HEK293 (cell line): ENCODE data around the gene NR1H3.

ENCODE experiments used
- CTCF ChIA-PET: fragments of 350-600 bp; formaldehyde crosslinking; extraction: SDS; loops from one replicate; lab custom pipeline; 2021; ENCODE audit warnings: antibody characterized with exemption; lab: Yijun Ruan, JAX
- POLR2A ChIA-PET: fragments of 300-600 bp; formaldehyde crosslinking; extraction: SDS; loops from one replicate; lab custom pipeline; 2020; ENCODE audit warnings: antibody characterized with exemption, inconsistent platforms; lab: Yijun Ruan, JAX
- H3K27ac ChIP-seq: fragments of 200-500 bp; sonication (Bioruptor generic); 2 replicates; pipeline ENCODE4 v1.5.1; 2014; ENCODE audit warnings: low read depth, low read length, control low read depth, inconsistent platforms; ENCODE audit errors: extremely low read depth
- H3K36me3 ChIP-seq, 2 experiments: fragments of 200-500 bp in 1 of 2; sonication (Bioruptor generic) in 1 of 2; 1 replicate in 1 of 2; 2 replicates in 1 of 2; pipeline ENCODE4 v1.5.1; 2014 to 2017; ENCODE audit warnings: inconsistent platforms in 2 of 2, low read length in 2 of 2; ENCODE audit not compliant: control insufficient read depth in 2 of 2, insufficient read depth in 1 of 2
- H3K4me1 ChIP-seq: fragments of 200-500 bp; sonication (Bioruptor generic); 2 replicates; pipeline ENCODE4 v1.5.1; 2014; ENCODE audit warnings: mild to moderate bottlenecking, low read length, inconsistent platforms; ENCODE audit not compliant: control insufficient read depth, insufficient read depth
- H3K4me3 ChIP-seq: 2 replicates; pipeline ENCODE4 v1.5.1; 2011; ENCODE audit warnings: low read depth, mild to moderate bottlenecking, control low read depth, low read length, moderate library complexity
- H3K9me3 ChIP-seq: fragments of 200-500 bp; sonication (Bioruptor generic); 2 replicates; pipeline ENCODE4 v1.5.1; 2014; ENCODE audit warnings: low read depth, low read length, inconsistent platforms; ENCODE audit not compliant: control insufficient read depth, insufficient read depth
- IKZF3 ChIP-seq: fragments of 450-650 bp; IDR thresholded peaks from 2 replicates; pipeline ENCODE4 v1.5.0; 2018; ENCODE audit warnings: missing biosample characterization, mild to moderate bottlenecking, missing genetic modification characterization, moderate library complexity
- KLF1 ChIP-seq: fragments of 450-650 bp; formaldehyde crosslinking; IDR thresholded peaks from 2 replicates; pipeline ENCODE4 v1.5.1; 2016; ENCODE audit warnings: missing biosample characterization, missing genetic modification characterization
- SP2 ChIP-seq: fragments of 450-650 bp; formaldehyde crosslinking; IDR thresholded peaks from 2 replicates; pipeline ENCODE4 v1.5.1; 2016; ENCODE audit warnings: missing biosample characterization, missing genetic modification characterization
- TSHZ1 ChIP-seq: fragments of 450-650 bp; formaldehyde crosslinking; IDR thresholded peaks from 2 replicates; pipeline ENCODE4 v1.5.1; 2016; ENCODE audit warnings: missing biosample characterization, missing genetic modification characterization, borderline replicate concordance
- ZFHX2 ChIP-seq: fragments of 450-650 bp; formaldehyde crosslinking; conservative IDR thresholded peaks from 2 replicates; pipeline ENCODE4 v1.5.1; 2016; ENCODE audit warnings: missing biosample characterization, missing genetic modification characterization
- ZFP3 ChIP-seq: fragments of 450-650 bp; formaldehyde crosslinking; IDR thresholded peaks from 2 replicates; pipeline ENCODE4 v1.5.1; 2016; ENCODE audit warnings: low read depth, missing biosample characterization, missing genetic modification characterization
- ZFP69B ChIP-seq: fragments of 450-650 bp; formaldehyde crosslinking; IDR thresholded peaks from 2 replicates; pipeline ENCODE4 v1.5.1; 2016; ENCODE audit warnings: missing biosample characterization, missing genetic modification characterization
- ZNF121 ChIP-seq: fragments of 450-650 bp; formaldehyde crosslinking; IDR thresholded peaks from 2 replicates; pipeline ENCODE4 v1.5.1; 2016; ENCODE audit warnings: missing biosample characterization, missing genetic modification characterization
- ZNF248 ChIP-seq: fragments of 450-650 bp; formaldehyde crosslinking; IDR thresholded peaks from 2 replicates; pipeline ENCODE4 v1.5.1; 2017; ENCODE audit warnings: missing biosample characterization, missing genetic modification characterization
- ZNF48 ChIP-seq: fragments of 450-650 bp; formaldehyde crosslinking; IDR thresholded peaks from 2 replicates; pipeline ENCODE4 v1.5.1; 2016; ENCODE audit warnings: missing biosample characterization, missing genetic modification characterization
- ZNF548 ChIP-seq: fragments of 450-650 bp; formaldehyde crosslinking; IDR thresholded peaks from 2 replicates; pipeline ENCODE4 v1.5.1; 2016; ENCODE audit warnings: missing biosample characterization, missing genetic modification characterization
- ZNF660 ChIP-seq: fragments of 450-650 bp; IDR thresholded peaks from 2 replicates; pipeline ENCODE4 v1.5.1; 2018; ENCODE audit warnings: missing biosample characterization, mild to moderate bottlenecking, missing genetic modification characterization
- ZNF670 ChIP-seq: fragments of 450-650 bp; formaldehyde crosslinking; IDR thresholded peaks from 2 replicates; pipeline ENCODE4 v1.5.1; 2016; ENCODE audit warnings: missing biosample characterization, missing genetic modification characterization, low read depth
- ZNF747 ChIP-seq: fragments of 450-650 bp; formaldehyde crosslinking; IDR thresholded peaks from 2 replicates; pipeline ENCODE4 v1.5.1; 2016; ENCODE audit warnings: missing biosample characterization, missing genetic modification characterization
- ZNF792 ChIP-seq: fragments of 450-650 bp; formaldehyde crosslinking; IDR thresholded peaks from 2 replicates; pipeline ENCODE4 v1.5.1; 2016; ENCODE audit warnings: missing biosample characterization, missing genetic modification characterization
- ZXDB ChIP-seq: fragments of 450-650 bp; formaldehyde crosslinking; IDR thresholded peaks from 2 replicates; pipeline ENCODE4 v1.5.1; 2016; ENCODE audit warnings: missing biosample characterization, missing genetic modification characterization
- TF ChIP-seq, protein P1 (sequence below): fragments of 450-650 bp; formaldehyde crosslinking; IDR thresholded peaks from 2 replicates; pipeline ENCODE4 v1.5.1; 2016; ENCODE audit warnings: missing biosample characterization, missing genetic modification characterization

Gene NR1H3

GRCh38 chr11:47242596-47243192 is 15.1 kb upstream of the NR1H3 start:
- POLR2A ChIA-PET: interaction anchor here (0.5 to 3.0 kb wide), 8 partner anchors 9 to 120 kb away, joined by 3 to 12 read pairs (median 4); no protein-coding TSS in a partner anchor

GRCh38 chr11:47243454-47243853 is 14.3 kb upstream of the NR1H3 start:
- no peaks in the 10 kb centered on the region for H3K4me1 ChIP-seq
- H3K9me3 ChIP-seq: no peaks in the 10 kb centered on the region
- H3K4me3 ChIP-seq: no peak overlapping the region
- no peak for TF ChIP-seq ZFP69B (tag by site-specific recombination)
- TF ChIP-seq ZFP3 (tag by site-specific recombination): no peak
- no peak for TF ChIP-seq ZNF660 (tag by site-specific recombination)
- no peak for TF ChIP-seq ZNF548 (tag by site-specific recombination)
- no peak for TF ChIP-seq KLF1 (tag by site-specific recombination)
- TF ChIP-seq ZFHX2 (tag by site-specific recombination): no peak
- TF ChIP-seq SP2 (tag by site-specific recombination): no peak
- TF ChIP-seq ZNF670 (tag by site-specific recombination): no peak
- TF ChIP-seq ZNF121 (tag by site-specific recombination): no peak
- TF ChIP-seq ZNF248 (tag by site-specific recombination): no peak
- TF ChIP-seq ZNF48 (tag by site-specific recombination): no peak
- no peak for TF ChIP-seq TSHZ1
- TF ChIP-seq IKZF3 (tag by site-specific recombination): no peak
- TF ChIP-seq ZNF747: no peak
- TF ChIP-seq ZNF792 (tag by site-specific recombination): no peak
- no peak overlapping the region for H3K27ac ChIP-seq
- ChIA-PET POLR2A (interaction anchor here (0.8 to 3.0 kb wide), 4 partner anchors 16 to 64 kb away, joined by 3 to 12 read pairs (median 4); partner anchors contain the start of gene DDB2), CTCF (interaction anchor here (1.0 to 2.1 kb wide), 2 partner anchors 15 to 16 kb away, joined by 3 to 6 read pairs; partner anchors contain the start of gene NR1H3)
- H3K36me3 ChIP-seq: peaks cover 9 to 81% of the 10 kb centered on the region in 2 experiments

More at GRCh38 chr11:47242596-47243192, 15.1 kb upstream of the NR1H3 start:
- CTCF ChIA-PET: interaction anchor here (1.2 to 2.1 kb wide), 4 partner anchors 16 to 112 kb away, joined by 3 to 11 read pairs (median 5); partner anchors contain the start of gene NR1H3
- Histone ChIP-seq H3K4me1 (no peaks in the 10 kb centered on the region), H3K27ac (no peak overlapping the region), H3K9me3 (no peaks in the 10 kb centered on the region), H3K36me3 (peaks cover 9 to 88% of the 10 kb centered on the region in 2 experiments), H3K4me3 (no peak overlapping the region)
- TF ChIP-seq ZNF660 (tag by site-specific recombination) (no peak), ZXDB (tag by site-specific recombination) (no peak), ZFP69B (tag by site-specific recombination) (no peak)
- TF ChIP-seq, protein P1, sequence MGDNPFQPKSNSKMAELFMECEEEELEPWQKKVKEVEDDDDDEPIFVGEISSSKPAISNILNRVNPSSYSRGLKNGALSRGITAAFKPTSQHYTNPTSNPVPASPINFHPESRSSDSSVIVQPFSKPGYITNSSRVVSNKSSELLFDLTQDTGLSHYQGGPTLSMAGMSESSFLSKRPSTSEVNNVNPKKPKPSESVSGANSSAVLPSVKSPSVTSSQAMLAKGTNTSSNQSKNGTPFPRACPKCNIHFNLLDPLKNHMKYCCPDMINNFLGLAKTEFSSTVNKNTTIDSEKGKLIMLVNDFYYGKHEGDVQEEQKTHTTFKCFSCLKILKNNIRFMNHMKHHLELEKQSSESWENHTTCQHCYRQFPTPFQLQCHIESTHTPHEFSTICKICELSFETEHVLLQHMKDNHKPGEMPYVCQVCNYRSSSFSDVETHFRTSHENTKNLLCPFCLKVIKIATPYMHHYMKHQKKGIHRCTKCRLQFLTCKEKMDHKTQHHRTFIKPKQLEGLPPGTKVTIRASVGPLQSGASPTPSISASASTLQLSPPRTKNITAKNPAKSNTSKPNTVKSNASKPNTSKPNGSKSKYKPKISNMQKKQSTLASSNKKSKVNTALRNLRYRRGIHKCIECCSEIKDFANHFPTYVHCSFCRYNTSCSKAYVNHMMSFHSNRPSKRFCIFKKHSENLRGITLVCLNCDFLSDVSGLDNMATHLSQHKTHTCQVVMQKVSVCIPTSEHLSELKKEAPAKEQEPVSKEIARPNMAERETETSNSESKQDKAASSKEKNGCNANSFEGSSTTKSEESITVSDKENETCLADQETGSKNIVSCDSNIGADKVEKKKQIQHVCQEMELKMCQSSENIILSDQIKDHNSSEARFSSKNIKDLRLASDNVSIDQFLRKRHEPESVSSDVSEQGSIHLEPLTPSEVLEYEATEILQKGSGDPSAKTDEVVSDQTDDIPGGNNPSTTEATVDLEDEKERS (tag by site-specific recombination): no peak
